ENCODE data around the gene NUP188.

The NUP188 gene

GRCh38 chr9:129008469-129008965 lies 61.0 kb downstream of the NUP188 start:
- peaks cover 13% of the 10 kb centered on the region for H3K4me1 ChIP-seq (ENCODE audit: control insufficient read depth, insufficient read depth, low read length)
- no peaks in the 10 kb centered on the region for H3K27me3 ChIP-seq (ENCODE audit: control insufficient read depth in 1 of 2, insufficient read depth in 2 of 2, low read length in 2 of 2)
- H3K9me3 ChIP-seq (ENCODE audit: control insufficient read depth in 2 of 2, low read length in 2 of 2), result no peaks in the 10 kb centered on the region
- no peak overlapping the region for H3K9ac ChIP-seq (ENCODE audit: low read length in 2 of 2)
- peaks cover 28 to 44% of the 10 kb centered on the region in 2 donors for H3K36me3 ChIP-seq (ENCODE audit: control insufficient read depth in 2 of 2, insufficient read depth in 2 of 2, low read length in 2 of 2)
- H3K27ac ChIP-seq (ENCODE audit: low read length), result no peak overlapping the region
- H3K4me3 ChIP-seq (ENCODE audit: low read length in 2 of 2), result no peak overlapping the region

GRCh38 chr9:129008986-129009583 lies 61.6 kb downstream of the NUP188 start:
- Histone ChIP-seq H3K9me3 (ENCODE audit: control insufficient read depth in 2 of 2, low read length in 2 of 2) (no peaks in the 10 kb centered on the region), H3K36me3 (ENCODE audit: control insufficient read depth in 2 of 2, insufficient read depth in 2 of 2, low read length in 2 of 2) (peaks cover 33 to 48% of the 10 kb centered on the region in 2 donors), H3K9ac (ENCODE audit: low read length in 2 of 2) (no peak overlapping the region), H3K27me3 (ENCODE audit: control insufficient read depth in 1 of 2, insufficient read depth in 2 of 2, low read length in 2 of 2) (no peaks in the 10 kb centered on the region), H3K27ac (ENCODE audit: low read length) (no peak overlapping the region), H3K4me1 (ENCODE audit: control insufficient read depth, insufficient read depth, low read length) (peaks cover 13% of the 10 kb centered on the region), H3K4me3 (ENCODE audit: low read length in 2 of 2) (no peak overlapping the region)

DNA sequence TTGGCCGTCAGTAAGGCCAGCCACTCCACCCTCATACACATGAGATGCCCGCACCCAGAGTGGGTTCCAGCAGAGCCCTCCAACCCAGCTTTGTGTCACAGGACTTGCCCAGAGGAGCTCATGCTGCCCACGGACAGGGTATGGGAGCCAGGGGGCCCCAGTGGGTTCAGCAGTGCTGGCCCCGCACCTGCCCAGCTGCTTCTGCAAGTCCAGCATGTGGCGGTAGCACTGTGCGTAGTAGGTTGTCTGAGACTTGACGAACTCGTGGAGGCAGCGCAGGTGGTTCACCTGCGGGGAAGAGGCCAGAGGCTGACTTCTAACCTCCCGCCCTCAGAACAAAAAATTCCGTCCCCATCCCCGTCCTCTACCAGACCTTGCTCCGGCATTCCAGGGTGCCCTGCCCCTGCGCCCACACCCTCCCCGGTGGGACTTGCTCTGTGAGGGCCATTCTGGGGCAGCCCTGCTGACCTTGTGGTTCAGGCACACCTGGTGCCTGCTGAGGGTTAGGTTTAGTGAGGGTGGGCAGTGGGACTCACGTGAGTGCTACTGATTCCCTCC lies 62.2 kb downstream of the NUP188 start:
- Histone ChIP-seq H3K27me3 (ENCODE audit: control insufficient read depth in 1 of 2, insufficient read depth in 2 of 2, low read length in 2 of 2) (no peaks in the 10 kb centered on the region), H3K9me3 (ENCODE audit: control insufficient read depth in 2 of 2, low read length in 2 of 2) (no peaks in the 10 kb centered on the region), H3K4me1 (ENCODE audit: control insufficient read depth, insufficient read depth, low read length) (peaks cover 13% of the 10 kb centered on the region), H3K36me3 (ENCODE audit: control insufficient read depth in 2 of 2, insufficient read depth in 2 of 2, low read length in 2 of 2) (peaks cover 39 to 52% of the 10 kb centered on the region in 2 donors), H3K27ac (ENCODE audit: low read length) (no peak overlapping the region), H3K4me3 (ENCODE audit: low read length in 2 of 2) (no peak overlapping the region), H3K9ac (ENCODE audit: low read length in 2 of 2) (no peak overlapping the region)

- Histone ChIP-seq H3K9me3 (ENCODE audit: control insufficient read depth in 2 of 2, low read length in 2 of 2) (no peaks in the 10 kb centered on the region), H3K9ac (ENCODE audit: low read length in 2 of 2) (no peak overlapping the region), H3K4me1 (ENCODE audit: control insufficient read depth, insufficient read depth, low read length) (peaks cover 13% of the 10 kb centered on the region), H3K27ac (ENCODE audit: low read length) (no peak overlapping the region), H3K4me3 (ENCODE audit: low read length in 2 of 2) (no peak overlapping the region), H3K27me3 (ENCODE audit: control insufficient read depth in 1 of 2, insufficient read depth in 2 of 2, low read length in 2 of 2) (no peaks in the 10 kb centered on the region), H3K36me3 (ENCODE audit: control insufficient read depth in 2 of 2, insufficient read depth in 2 of 2, low read length in 2 of 2) (peaks cover 39 to 47% of the 10 kb centered on the region in 2 donors)
Observed at GRCh38 chr9:129010267-129010975, 62.9 kb downstream of the NUP188 start.

DNA sequence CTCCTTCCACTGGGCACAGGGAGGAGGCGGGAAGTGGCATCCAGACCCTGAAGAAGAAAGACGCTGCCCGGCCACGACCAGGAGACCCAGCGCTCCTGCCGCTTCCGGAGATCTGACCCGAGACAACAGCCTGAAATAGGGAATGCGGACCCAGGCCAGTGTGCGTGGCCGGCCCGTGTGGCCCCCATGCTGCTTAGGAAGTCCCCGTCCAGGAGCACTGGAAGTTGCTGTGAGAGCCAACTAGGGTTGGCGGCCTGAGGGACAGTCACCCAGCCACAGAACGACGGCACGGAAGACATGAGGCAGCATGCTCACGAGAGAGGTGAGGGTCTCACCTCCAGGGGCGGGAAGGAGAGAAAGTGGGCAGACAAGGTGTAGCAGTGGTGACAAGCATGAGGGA lies 63.7 kb downstream of the NUP188 start:
- H3K27ac ChIP-seq (ENCODE audit: low read length), result no peak overlapping the region

GRCh38 chr9:129011761-129012181 lies 64.3 kb downstream of the NUP188 start:
- Histone ChIP-seq H3K4me1 (ENCODE audit: control insufficient read depth, insufficient read depth, low read length) (peaks cover 8% of the 10 kb centered on the region), H3K27ac (ENCODE audit: low read length) (no peak overlapping the region), H3K36me3 (ENCODE audit: control insufficient read depth in 2 of 2, insufficient read depth in 2 of 2, low read length in 2 of 2) (peaks cover 39 to 41% of the 10 kb centered on the region in 2 donors)

More for the DNA sequence above, 63.7 kb downstream of the NUP188 start:
- Histone ChIP-seq H3K4me1 (ENCODE audit: control insufficient read depth, insufficient read depth, low read length) (peaks cover 13% of the 10 kb centered on the region), H3K36me3 (ENCODE audit: control insufficient read depth in 2 of 2, insufficient read depth in 2 of 2, low read length in 2 of 2) (peaks cover 39 to 44% of the 10 kb centered on the region in 2 donors), H3K4me3 (ENCODE audit: low read length in 2 of 2) (no peak overlapping the region), H3K27me3 (ENCODE audit: control insufficient read depth in 1 of 2, insufficient read depth in 2 of 2, low read length in 2 of 2) (no peaks in the 10 kb centered on the region), H3K9me3 (ENCODE audit: control insufficient read depth in 2 of 2, low read length in 2 of 2) (no peaks in the 10 kb centered on the region), H3K9ac (ENCODE audit: low read length in 2 of 2) (no peak overlapping the region)

GRCh38 chr9:129012343-129012742 lies 64.8 kb downstream of the NUP188 start:
- no peak overlapping the region for H3K9ac ChIP-seq (ENCODE audit: low read length in 2 of 2)
- H3K27ac ChIP-seq (ENCODE audit: low read length), result no peak overlapping the region
- H3K4me1 ChIP-seq (ENCODE audit: control insufficient read depth, insufficient read depth, low read length), result peaks cover 3% of the 10 kb centered on the region
- no peak overlapping the region for H3K4me3 ChIP-seq (ENCODE audit: low read length in 2 of 2)
- H3K9me3 ChIP-seq (ENCODE audit: control insufficient read depth in 2 of 2, low read length in 2 of 2), result no peaks in the 10 kb centered on the region
- H3K27me3 ChIP-seq (ENCODE audit: control insufficient read depth in 1 of 2, insufficient read depth in 2 of 2, low read length in 2 of 2), result no peaks in the 10 kb centered on the region
- H3K36me3 ChIP-seq (ENCODE audit: control insufficient read depth in 2 of 2, insufficient read depth in 2 of 2, low read length in 2 of 2), result peaks cover 39 to 41% of the 10 kb centered on the region in 2 donors

More at GRCh38 chr9:129011761-129012181, 64.3 kb downstream of the NUP188 start:
- Histone ChIP-seq H3K4me3 (ENCODE audit: low read length in 2 of 2) (no peak overlapping the region), H3K27me3 (ENCODE audit: control insufficient read depth in 1 of 2, insufficient read depth in 2 of 2, low read length in 2 of 2) (no peaks in the 10 kb centered on the region), H3K9ac (ENCODE audit: low read length in 2 of 2) (no peak overlapping the region), H3K9me3 (ENCODE audit: control insufficient read depth in 2 of 2, low read length in 2 of 2) (no peaks in the 10 kb centered on the region)

GRCh38 chr9:129012893-129013448 lies 65.5 kb downstream of the NUP188 start:
- no peak overlapping the region for H3K9ac ChIP-seq (ENCODE audit: low read length in 2 of 2)
- H3K27ac ChIP-seq (ENCODE audit: low read length), result no peak overlapping the region
- no peaks in the 10 kb centered on the region for H3K4me1 ChIP-seq (ENCODE audit: control insufficient read depth, insufficient read depth, low read length)
- H3K4me3 ChIP-seq (ENCODE audit: low read length in 2 of 2), result no peak overlapping the region
- peaks cover 36 to 37% of the 10 kb centered on the region in 2 donors for H3K36me3 ChIP-seq (ENCODE audit: control insufficient read depth in 2 of 2, insufficient read depth in 2 of 2, low read length in 2 of 2)
- no peaks in the 10 kb centered on the region for H3K9me3 ChIP-seq (ENCODE audit: control insufficient read depth in 2 of 2, low read length in 2 of 2)
- no peaks in the 10 kb centered on the region for H3K27me3 ChIP-seq (ENCODE audit: control insufficient read depth in 1 of 2, insufficient read depth in 2 of 2, low read length in 2 of 2)

GRCh38 chr9:129013674-129014073 lies 66.2 kb downstream of the NUP188 start:
- Histone ChIP-seq H3K4me1 (ENCODE audit: control insufficient read depth, insufficient read depth, low read length) (no peaks in the 10 kb centered on the region), H3K27me3 (ENCODE audit: control insufficient read depth in 1 of 2, insufficient read depth in 2 of 2, low read length in 2 of 2) (no peaks in the 10 kb centered on the region), H3K4me3 (ENCODE audit: low read length in 2 of 2) (no peak overlapping the region), H3K9me3 (ENCODE audit: control insufficient read depth in 2 of 2, low read length in 2 of 2) (no peaks in the 10 kb centered on the region), H3K36me3 (ENCODE audit: control insufficient read depth in 2 of 2, insufficient read depth in 2 of 2, low read length in 2 of 2) (peaks cover 36 to 37% of the 10 kb centered on the region in 2 donors), H3K9ac (ENCODE audit: low read length in 2 of 2) (no peak overlapping the region), H3K27ac (ENCODE audit: low read length) (no peak overlapping the region)

DNA sequence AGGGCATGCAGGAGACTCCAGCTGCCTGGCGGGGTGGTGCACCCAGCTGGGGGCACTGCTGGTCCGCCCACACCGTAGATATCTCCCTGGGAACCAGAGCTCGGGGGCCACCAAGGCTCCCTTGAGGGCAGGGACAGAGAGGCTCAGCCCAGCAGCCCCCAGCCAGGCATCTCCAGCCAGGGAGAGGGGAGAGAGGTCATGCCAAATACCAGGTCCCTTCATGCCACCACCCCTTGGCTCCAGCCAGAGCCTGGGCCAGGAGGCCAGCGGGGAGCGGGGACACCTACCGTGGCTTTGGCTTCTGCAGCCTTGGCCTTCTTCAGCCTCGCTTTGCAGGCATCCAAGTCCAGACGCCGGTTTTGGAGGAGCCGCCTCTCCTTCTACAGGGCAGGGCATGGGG lies 66.6 kb downstream of the NUP188 start:
- H3K9me3 ChIP-seq (ENCODE audit: control insufficient read depth in 2 of 2, low read length in 2 of 2), result no peaks in the 10 kb centered on the region
- no peaks in the 10 kb centered on the region for H3K4me1 ChIP-seq (ENCODE audit: control insufficient read depth, insufficient read depth, low read length)
- no peak overlapping the region for H3K27ac ChIP-seq (ENCODE audit: low read length)
- peaks cover 35 to 36% of the 10 kb centered on the region in 2 donors for H3K36me3 ChIP-seq (ENCODE audit: control insufficient read depth in 2 of 2, insufficient read depth in 2 of 2, low read length in 2 of 2)
- no peaks in the 10 kb centered on the region for H3K27me3 ChIP-seq (ENCODE audit: control insufficient read depth in 1 of 2, insufficient read depth in 2 of 2, low read length in 2 of 2)
- no peak overlapping the region for H3K9ac ChIP-seq (ENCODE audit: low read length in 2 of 2)
- H3K4me3 ChIP-seq (ENCODE audit: low read length in 2 of 2), result no peak overlapping the region

All from stomach smooth muscle (tissue), 2 donors.